ENCODE results near the gene UQCC2.

UQCC2 gene

GRCh38 chr6:33689879-33690278 is 21.6 kb downstream of the UQCC2 start:
- no peak for DNase-seq

- no peak for DNase-seq
Observed at GRCh38 chr6:33689148-33689494, 22.4 kb downstream of the UQCC2 start.

GRCh38 chr6:33688451-33689147 is 22.9 kb downstream of the UQCC2 start:
- no peak for DNase-seq

GRCh38 chr6:33688006-33688405 is 23.5 kb downstream of the UQCC2 start:
- DNase-seq: no peak

- no peak for DNase-seq
Observed at GRCh38 chr6:33686981-33687975, 24.2 kb downstream of the UQCC2 start.

- no peak for DNase-seq
Observed at GRCh38 chr6:33686225-33686924, 25.1 kb downstream of the UQCC2 start.

- no peak for DNase-seq
Observed at GRCh38 chr6:33685411-33686224, 25.9 kb downstream of the UQCC2 start.

- no peak for DNase-seq
Observed at GRCh38 chr6:33684983-33685382, 26.5 kb downstream of the UQCC2 start.

GRCh38 chr6:33684428-33684896 is 27.0 kb downstream of the UQCC2 start:
- no peak for DNase-seq

GRCh38 chr6:33683576-33684427 is 27.7 kb downstream of the UQCC2 start:
- no peak for DNase-seq

GRCh38 chr6:33683051-33683571 is 28.4 kb downstream of the UQCC2 start:
- no peak for DNase-seq

GRCh38 chr6:33682341-33682740 is 29.2 kb downstream of the UQCC2 start:
- no peak for DNase-seq

GRCh38 chr6:33679761-33680160 is 31.7 kb downstream of the UQCC2 start:
- no peak for DNase-seq

- DNase-seq: no peak
Observed at GRCh38 chr6:33678932-33679490, 32.5 kb downstream of the UQCC2 start.

GRCh38 chr6:33678233-33678931 is 33.1 kb downstream of the UQCC2 start:
- DNase-seq: no peak

- no peak for DNase-seq
Observed at GRCh38 chr6:33677689-33678088, 33.8 kb downstream of the UQCC2 start.

GRCh38 chr6:33677143-33677660 is 34.3 kb downstream of the UQCC2 start:
- DNase-seq: no peak

- DNase-seq: no peak
Observed at GRCh38 chr6:33676416-33677142, 34.9 kb downstream of the UQCC2 start.

GRCh38 chr6:33675968-33676367 is 35.5 kb downstream of the UQCC2 start:
- no peak for DNase-seq
